Endothelial cell (in vitro differentiated cells): ENCODE results near the gene TMEM271. TPM values are rescaled to one million over a fixed set of nuclear protein-coding genes. Genes with fewer than 3 reads are reported as not detected.

Experiments
- DNase-seq: peaks from one replicate; pipeline ENCODE4 v3.0.0; 2021; ENCODE audit warnings: low spot score
- H3K27ac Mint-ChIP-seq: one replicate; pipeline ENCODE4 v1.8.0; 2021; ENCODE audit warnings: mixed read lengths, inconsistent platforms; ENCODE audit not compliant: unreplicated experiment
- H3K27me3 Mint-ChIP-seq: one replicate; pipeline ENCODE4 v1.8.0; 2021; ENCODE audit warnings: mild to moderate bottlenecking, moderate library complexity, mixed read lengths, inconsistent platforms; ENCODE audit not compliant: unreplicated experiment
- H3K36me3 Mint-ChIP-seq: one replicate; pipeline ENCODE4 v1.8.0; 2021; ENCODE audit warnings: mild to moderate bottlenecking, low read depth, mixed read lengths, inconsistent platforms; ENCODE audit not compliant: unreplicated experiment
- H3K4me1 Mint-ChIP-seq: one replicate; pipeline ENCODE4 v1.8.0; 2021; ENCODE audit warnings: mild to moderate bottlenecking, mixed read lengths, inconsistent platforms; ENCODE audit not compliant: unreplicated experiment
- H3K4me3 Mint-ChIP-seq: one replicate; pipeline ENCODE4 v1.8.0; 2021; ENCODE audit warnings: mild to moderate bottlenecking, mixed read lengths, inconsistent platforms; ENCODE audit not compliant: unreplicated experiment
- H3K9me3 Mint-ChIP-seq: one replicate; pipeline ENCODE4 v1.8.0; 2021; ENCODE audit warnings: mixed read lengths, inconsistent platforms; ENCODE audit not compliant: unreplicated experiment
- CTCF ChIP-seq: fragments of 200-600 bp; sonication (generic); IDR thresholded peaks from one replicate; pipeline ENCODE4 v1.5.0; 2021; ENCODE audit warnings: antibody characterized with exemption; ENCODE audit not compliant: unreplicated experiment
- total RNA-seq: library from RNA; stranded (reverse); fragmentation: NEBNext Ultra II Directional; extraction: Animal tissue kit (Norgen Biotek cat#: 25700); gene quantifications from one replicate; pipeline ENCODE4 v1.2.1, GENCODE V29; 2021; ENCODE audit not compliant: unreplicated experiment

Gene TMEM271
- total RNA-seq, 1 donor from 2014 or later = not detected

DNA sequence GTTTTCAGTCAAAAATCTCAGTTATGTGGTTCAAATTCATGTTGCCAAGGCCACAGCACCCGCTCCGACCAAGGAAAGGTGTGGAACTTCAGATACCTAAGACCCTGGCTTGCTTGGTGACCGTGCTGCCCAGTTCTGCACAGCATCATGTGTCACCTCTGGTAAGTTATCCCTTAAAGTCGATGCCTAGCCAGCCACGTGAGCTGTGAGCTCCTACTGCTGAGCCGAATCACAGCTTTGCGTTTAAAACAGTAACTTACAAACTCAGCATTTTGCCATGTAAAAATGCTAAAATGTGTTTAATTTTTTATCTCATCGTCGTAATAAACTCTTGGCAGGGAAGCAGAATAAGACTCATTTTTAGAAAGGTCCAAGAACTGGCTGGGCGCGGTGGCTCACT lies 5.3 kb downstream of the TMEM271 start:
- H3K9me3 Mint-ChIP-seq = peaks cover 1% of the 10 kb centered on the region
- H3K36me3 Mint-ChIP-seq = peaks cover 8% of the 10 kb centered on the region
- H3K27ac Mint-ChIP-seq = no peak overlapping the region
- no peak overlapping the region for H3K4me3 Mint-ChIP-seq
- no peak for DNase-seq
- H3K4me1 Mint-ChIP-seq = no peaks in the 10 kb centered on the region
- no peak for TF ChIP-seq CTCF
- peaks cover 24% of the 10 kb centered on the region for H3K27me3 Mint-ChIP-seq

DNA sequence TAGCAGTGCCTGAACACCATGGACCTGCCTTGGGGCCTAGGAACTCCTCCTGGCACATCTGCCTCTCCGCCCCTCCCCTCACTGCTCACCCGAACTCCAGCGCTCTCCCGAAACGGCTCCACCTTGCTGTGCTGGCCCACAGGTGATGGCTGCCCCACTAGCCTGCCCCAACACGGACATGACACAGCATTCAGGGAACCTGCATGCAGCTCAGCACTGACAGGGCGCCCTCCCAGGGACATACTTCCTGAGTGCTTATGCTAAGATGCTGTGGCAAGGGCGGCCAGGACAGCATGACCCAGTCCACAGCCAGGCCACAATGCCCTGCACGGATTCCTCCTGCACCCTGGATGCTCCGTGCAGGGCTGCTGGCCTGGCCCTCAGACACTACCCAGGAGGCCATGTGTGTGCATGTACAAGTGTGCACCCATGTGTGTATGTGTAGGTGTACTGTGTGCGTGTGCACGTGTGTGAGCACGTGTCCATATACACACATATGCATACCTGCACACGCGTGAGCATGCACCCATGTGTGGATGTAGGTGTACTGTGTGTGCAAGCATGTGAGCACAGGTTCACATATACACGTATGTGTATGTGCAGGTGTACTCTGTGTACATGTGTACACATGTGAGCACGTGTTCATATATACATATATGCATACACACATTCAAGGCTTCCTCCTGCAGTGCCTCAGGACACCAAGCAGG lies 6.0 kb downstream of the TMEM271 start:
- peaks cover 6% of the 10 kb centered on the region for H3K9me3 Mint-ChIP-seq
- no peak overlapping the region for H3K27ac Mint-ChIP-seq
- no peak for DNase-seq
- peaks cover 13% of the 10 kb centered on the region for H3K36me3 Mint-ChIP-seq
- no peaks in the 10 kb centered on the region for H3K4me1 Mint-ChIP-seq
- TF ChIP-seq CTCF = no peak
- H3K27me3 Mint-ChIP-seq = peaks cover 29% of the 10 kb centered on the region
- H3K4me3 Mint-ChIP-seq = no peak overlapping the region

GRCh38 chr4:568962-569361 lies 7.1 kb downstream of the TMEM271 start:
- no peak overlapping the region for H3K4me3 Mint-ChIP-seq
- H3K27me3 Mint-ChIP-seq = peaks cover 24% of the 10 kb centered on the region
- no peaks in the 10 kb centered on the region for H3K4me1 Mint-ChIP-seq
- no peak for TF ChIP-seq CTCF
- no peak for DNase-seq
- H3K27ac Mint-ChIP-seq = no peak overlapping the region
- peaks cover 6% of the 10 kb centered on the region for H3K9me3 Mint-ChIP-seq
- H3K36me3 Mint-ChIP-seq = peaks cover 13% of the 10 kb centered on the region

DNA sequence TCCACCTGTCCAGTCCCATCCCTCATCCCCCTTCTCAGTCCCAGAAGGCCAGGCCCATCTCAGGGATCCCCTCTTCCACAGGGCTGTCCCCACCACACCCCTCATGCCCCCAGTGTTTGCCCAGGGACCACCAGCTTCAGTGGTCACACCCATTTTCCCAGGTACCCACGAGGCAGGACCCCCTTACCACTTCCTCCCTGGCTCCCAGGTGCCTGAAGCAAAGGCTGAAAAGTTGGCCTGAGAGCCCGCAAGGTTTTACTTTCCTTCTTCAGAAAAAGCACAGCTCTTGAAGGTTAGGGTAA lies 7.8 kb downstream of the TMEM271 start:
- DNase-seq = no peak
- Mint-ChIP-seq H3K4me3 (no peak overlapping the region), H3K36me3 (peaks cover 13% of the 10 kb centered on the region), H3K9me3 (peaks cover 6% of the 10 kb centered on the region), H3K27me3 (peaks cover 20% of the 10 kb centered on the region), H3K27ac (no peak overlapping the region), H3K4me1 (no peaks in the 10 kb centered on the region)
- TF ChIP-seq CTCF = no peak

- Mint-ChIP-seq H3K36me3 (peaks cover 13% of the 10 kb centered on the region), H3K27me3 (peaks cover 20% of the 10 kb centered on the region), H3K4me3 (no peak overlapping the region), H3K9me3 (peaks cover 6% of the 10 kb centered on the region), H3K27ac (no peak overlapping the region), H3K4me1 (no peaks in the 10 kb centered on the region)
- no peak for DNase-seq
- TF ChIP-seq CTCF = no peak
Measured at GRCh38 chr4:567457-568350, 8.4 kb downstream of the TMEM271 start.
